C4-2B (cell line): ENCODE results near the gene RNU6-7.

Experiments used
- CTCF ChIP-seq: fragments of 450-650 bp; conservative IDR thresholded peaks from 2 replicates; pipeline ENCODE4 v1.5.1; 2017; ENCODE audit warnings: mild to moderate bottlenecking
- ZFX ChIP-seq: fragments of 450-650 bp; IDR thresholded peaks from 2 replicates; pipeline ENCODE4 v1.6.1; 2017

- TF ChIP-seq CTCF (no peak), ZFX (no peak)
Measured at GRCh38 chr14:32211068-32211404, 9.2 kb downstream of the RNU6-7 start.
